ENCODE measurements around the gene HEBP2. TPM values are rescaled to one million over a fixed set of nuclear protein-coding genes. Genes with fewer than 3 reads are reported as not detected.

Gene HEBP2
- total RNA-seq, 2 donors from 2014 or later = 32.9 to 50.4 TPM

DNA sequence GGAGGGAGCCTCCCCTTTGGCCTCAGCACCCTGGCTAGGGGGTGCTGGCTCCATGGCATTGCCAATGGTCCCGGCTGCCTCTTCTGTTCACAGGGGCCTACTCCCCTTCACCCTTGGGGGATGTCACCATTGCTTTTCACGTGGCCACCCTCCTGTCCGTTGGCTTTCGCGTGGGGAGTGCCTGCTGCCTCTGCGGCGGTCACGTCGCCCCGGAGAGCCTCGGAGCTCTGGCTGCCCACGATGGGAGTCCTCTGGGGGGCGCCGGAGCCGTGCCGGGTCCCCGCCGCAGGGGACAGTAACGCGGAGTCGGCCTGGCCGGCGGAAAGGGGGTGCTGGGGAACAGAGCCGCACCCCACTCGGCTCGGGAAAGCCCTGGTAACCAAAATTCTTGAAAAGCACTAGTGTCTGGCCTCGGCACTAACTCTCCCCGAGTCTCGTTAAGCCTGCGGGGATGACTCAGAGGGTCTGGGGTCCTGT is 661 bp upstream of the HEBP2 start:
- ATAC-seq (peak; percentile 24), DNase-seq (peak; percentile 12 to 30 (median 25))
- no peaks in the 10 kb centered on the region for H3K9me3 ChIP-seq (ENCODE audit: control insufficient read depth, low read length, poor library complexity, severe bottlenecking)
- H3K4me1 Mint-ChIP-seq = peaks cover 14% of the 10 kb centered on the region
- peak overlapping the region; percentile 83 for H3K4me3 Mint-ChIP-seq
- peak overlapping the region; percentile 80 for H3K27ac Mint-ChIP-seq
- no peaks in the 10 kb centered on the region for H3K27me3 Mint-ChIP-seq
- peaks cover 3% of the 10 kb centered on the region for H3K36me3 Mint-ChIP-seq (ENCODE audit: low read depth)

- H3K9me3 ChIP-seq (ENCODE audit: control insufficient read depth, low read length, poor library complexity, severe bottlenecking) = no peaks in the 10 kb centered on the region
- no peak for ATAC-seq
- Mint-ChIP-seq H3K36me3 (ENCODE audit: low read depth) (peaks cover 13% of the 10 kb centered on the region), H3K27me3 (no peaks in the 10 kb centered on the region), H3K4me3 (peak overlapping the region; percentile 82), H3K4me1 (peaks cover 24% of the 10 kb centered on the region), H3K27ac (peak overlapping the region; percentile 65)
- peak in 2 of 3 donors; percentile 16 to 21 for DNase-seq
These were observed 779 bp downstream of the HEBP2 start for GRCh38 chr6:138404666-138405337.

GRCh38 chr6:138405816-138406413 is 1.9 kb downstream of the HEBP2 start:
- Mint-ChIP-seq H3K27me3 (no peaks in the 10 kb centered on the region), H3K36me3 (ENCODE audit: low read depth) (peaks cover 17% of the 10 kb centered on the region), H3K4me1 (peaks cover 27% of the 10 kb centered on the region), H3K4me3 (no peak overlapping the region), H3K27ac (peak overlapping the region; percentile 65)
- ATAC-seq (no peak), DNase-seq (no peak)
- no peaks in the 10 kb centered on the region for H3K9me3 ChIP-seq (ENCODE audit: control insufficient read depth, low read length, poor library complexity, severe bottlenecking)

DNA sequence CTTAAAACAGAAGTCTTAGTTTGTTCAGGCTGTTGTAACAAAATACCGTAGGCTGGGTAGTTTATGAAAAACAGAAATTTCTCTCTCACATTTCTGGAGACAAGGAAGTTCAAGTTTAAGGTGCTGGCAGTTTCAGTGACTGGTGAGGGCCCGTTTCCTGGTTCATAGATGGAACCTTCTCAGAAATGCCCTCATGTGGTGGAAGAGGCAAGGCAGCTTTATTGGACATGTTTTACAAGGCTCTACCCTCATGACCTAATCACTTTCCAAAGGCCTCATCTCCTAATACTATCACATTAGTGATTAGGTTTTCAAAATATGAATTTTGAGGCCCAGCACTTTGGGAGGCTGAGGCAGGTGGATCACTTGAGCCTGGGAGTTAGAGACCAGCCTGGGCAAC is 2.4 kb downstream of the HEBP2 start:
- peaks cover 31% of the 10 kb centered on the region for H3K4me1 Mint-ChIP-seq
- H3K27ac Mint-ChIP-seq = no peak overlapping the region
- H3K36me3 Mint-ChIP-seq (ENCODE audit: low read depth) = peaks cover 21% of the 10 kb centered on the region
- DNase-seq = no peak
- no peak for ATAC-seq
- H3K27me3 Mint-ChIP-seq = no peaks in the 10 kb centered on the region
- no peaks in the 10 kb centered on the region for H3K9me3 ChIP-seq (ENCODE audit: control insufficient read depth, low read length, poor library complexity, severe bottlenecking)
- no peak overlapping the region for H3K4me3 Mint-ChIP-seq

- Mint-ChIP-seq H3K27ac (peak overlapping the region; percentile 45), H3K36me3 (ENCODE audit: low read depth) (peaks cover 29% of the 10 kb centered on the region), H3K27me3 (no peaks in the 10 kb centered on the region), H3K4me3 (no peak overlapping the region), H3K4me1 (peaks cover 28% of the 10 kb centered on the region)
- no peaks in the 10 kb centered on the region for H3K9me3 ChIP-seq (ENCODE audit: control insufficient read depth, low read length, poor library complexity, severe bottlenecking)
- no peak for ATAC-seq
- no peak for DNase-seq
These were observed 6.2 kb downstream of the HEBP2 start for GRCh38 chr6:138410048-138410735.

- DNase-seq = no peak
- Mint-ChIP-seq H3K4me1 (peaks cover 24% of the 10 kb centered on the region), H3K27ac (peak overlapping the region; percentile 83), H3K4me3 (no peak overlapping the region), H3K27me3 (no peaks in the 10 kb centered on the region), H3K36me3 (ENCODE audit: low read depth) (peaks cover 30% of the 10 kb centered on the region)
- no peaks in the 10 kb centered on the region for H3K9me3 ChIP-seq (ENCODE audit: control insufficient read depth, low read length, poor library complexity, severe bottlenecking)
- ATAC-seq = peak; percentile 53
These were observed 7.2 kb downstream of the HEBP2 start for GRCh38 chr6:138410972-138411880.

- peaks cover 17% of the 10 kb centered on the region for H3K36me3 Mint-ChIP-seq (ENCODE audit: low read depth)
- ATAC-seq (no peak), DNase-seq (no peak)
- no peak overlapping the region for H3K27ac Mint-ChIP-seq
- H3K9me3 ChIP-seq (ENCODE audit: control insufficient read depth, low read length, poor library complexity, severe bottlenecking) = no peaks in the 10 kb centered on the region
- peaks cover 6% of the 10 kb centered on the region for H3K4me1 Mint-ChIP-seq
- H3K4me3 Mint-ChIP-seq = no peak overlapping the region
- no peaks in the 10 kb centered on the region for H3K27me3 Mint-ChIP-seq
These were observed 11.1 kb downstream of the HEBP2 start for GRCh38 chr6:138415125-138415524.

DNA sequence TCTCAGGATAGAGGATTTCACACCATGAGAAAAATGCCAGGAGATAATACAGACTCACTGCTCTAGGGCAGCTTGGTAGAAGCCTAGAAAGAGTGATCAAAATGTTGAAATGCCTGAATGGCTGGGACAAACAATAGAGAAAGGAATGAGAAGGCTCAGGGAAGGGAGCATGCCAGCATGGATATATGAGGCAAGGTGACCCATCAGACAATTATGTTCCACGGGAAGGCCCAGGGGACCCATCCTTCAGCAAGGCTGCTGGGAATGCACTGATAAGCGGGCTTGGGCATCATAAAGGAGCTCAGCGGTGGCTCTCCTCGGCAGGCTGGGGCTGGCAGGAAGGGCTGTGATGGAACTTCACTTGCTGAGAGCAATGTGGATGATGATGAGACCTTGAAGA is 12.2 kb downstream of the HEBP2 start:
- no peaks in the 10 kb centered on the region for H3K9me3 ChIP-seq (ENCODE audit: control insufficient read depth, low read length, poor library complexity, severe bottlenecking)
- H3K27ac Mint-ChIP-seq = no peak overlapping the region
- DNase-seq (no peak), ATAC-seq (no peak)
- peaks cover 15% of the 10 kb centered on the region for H3K36me3 Mint-ChIP-seq (ENCODE audit: low read depth)
- no peaks in the 10 kb centered on the region for H3K27me3 Mint-ChIP-seq
- H3K4me1 Mint-ChIP-seq = peaks cover 4% of the 10 kb centered on the region
- H3K4me3 Mint-ChIP-seq = no peak overlapping the region

- peaks cover 12% of the 10 kb centered on the region for H3K36me3 Mint-ChIP-seq (ENCODE audit: low read depth)
- no peaks in the 10 kb centered on the region for H3K9me3 ChIP-seq (ENCODE audit: control insufficient read depth, low read length, poor library complexity, severe bottlenecking)
- H3K27me3 Mint-ChIP-seq = no peaks in the 10 kb centered on the region
- H3K4me3 Mint-ChIP-seq = no peak overlapping the region
- no peak for ATAC-seq
- H3K27ac Mint-ChIP-seq = no peak overlapping the region
- no peaks in the 10 kb centered on the region for H3K4me1 Mint-ChIP-seq
- no peak for DNase-seq
These were observed 13.6 kb downstream of the HEBP2 start for GRCh38 chr6:138417493-138418117.

- Mint-ChIP-seq H3K4me1 (peaks cover 2% of the 10 kb centered on the region), H3K27ac (no peak overlapping the region), H3K36me3 (ENCODE audit: low read depth) (peaks cover 12% of the 10 kb centered on the region), H3K4me3 (no peak overlapping the region), H3K27me3 (no peaks in the 10 kb centered on the region)
- DNase-seq (no peak), ATAC-seq (no peak)
- no peaks in the 10 kb centered on the region for H3K9me3 ChIP-seq (ENCODE audit: control insufficient read depth, low read length, poor library complexity, severe bottlenecking)
These were observed 14.2 kb downstream of the HEBP2 start for GRCh38 chr6:138418118-138418742.

- ATAC-seq = no peak
- H3K36me3 Mint-ChIP-seq (ENCODE audit: low read depth) = peaks cover 7% of the 10 kb centered on the region
- H3K9me3 ChIP-seq (ENCODE audit: control insufficient read depth, low read length, poor library complexity, severe bottlenecking) = no peaks in the 10 kb centered on the region
- peaks cover 5% of the 10 kb centered on the region for H3K4me1 Mint-ChIP-seq
- no peak for DNase-seq
- H3K27ac Mint-ChIP-seq = no peak overlapping the region
- H3K4me3 Mint-ChIP-seq = no peak overlapping the region
- H3K27me3 Mint-ChIP-seq = no peaks in the 10 kb centered on the region
These were observed 15.7 kb downstream of the HEBP2 start for GRCh38 chr6:138419766-138420165.

- H3K27me3 Mint-ChIP-seq = no peaks in the 10 kb centered on the region
- DNase-seq = no peak
- no peaks in the 10 kb centered on the region for H3K9me3 ChIP-seq (ENCODE audit: control insufficient read depth, low read length, poor library complexity, severe bottlenecking)
- H3K27ac Mint-ChIP-seq = no peak overlapping the region
- H3K4me1 Mint-ChIP-seq = peaks cover 5% of the 10 kb centered on the region
- H3K36me3 Mint-ChIP-seq (ENCODE audit: low read depth) = peaks cover 3% of the 10 kb centered on the region
- no peak for ATAC-seq
- no peak overlapping the region for H3K4me3 Mint-ChIP-seq
These were observed 16.3 kb downstream of the HEBP2 start for GRCh38 chr6:138420356-138420755.

Data from T-helper 17 cell (primary cell).